ENCODE data around the gene LRRC4.

- TF ChIP-seq CTCF (IDR thresholded peaks at IDR 0.05) (no peak), POLR2A (IDR thresholded peaks at IDR 0.05) (no peak)
Observed at GRCh38 chr7:128017862-128018845, 13.1 kb downstream of the LRRC4 start.

Measured in testis (tissue), 2 donors.